Measurements from ENCODE around the gene SYNGAP1.
"Not testable (repeated sequence)": the region's sequence is repeated elsewhere in the genome, so short reads cannot be mapped to it uniquely, and the experiment has no call there.

Gene SYNGAP1

GRCh38 chr6:33440649-33441309, 20.9 kb downstream of the SYNGAP1 start:
- FAIRE-seq: no peak

GRCh38 chr6:33441457-33441856, 21.6 kb downstream of the SYNGAP1 start:
- FAIRE-seq: no peak

- FAIRE-seq: no peak
Observed at GRCh38 chr6:33442283-33442682, 22.4 kb downstream of the SYNGAP1 start.

GRCh38 chr6:33443025-33443424, 23.2 kb downstream of the SYNGAP1 start:
- FAIRE-seq: no peak

GRCh38 chr6:33443619-33444504, 24.0 kb downstream of the SYNGAP1 start:
- FAIRE-seq: no peak

GRCh38 chr6:33445119-33445603, 25.3 kb downstream of the SYNGAP1 start:
- no peak for FAIRE-seq

GRCh38 chr6:33446356-33446755, 26.5 kb downstream of the SYNGAP1 start:
- no peak for FAIRE-seq

GRCh38 chr6:33450434-33450833, 30.6 kb downstream of the SYNGAP1 start:
- FAIRE-seq: no peak

GRCh38 chr6:33451606-33452005, 31.7 kb downstream of the SYNGAP1 start:
- FAIRE-seq: no peak

- FAIRE-seq: no peak
Observed at GRCh38 chr6:33452496-33452895, 32.6 kb downstream of the SYNGAP1 start.

GRCh38 chr6:33453393-33454008, 33.6 kb downstream of the SYNGAP1 start:
- FAIRE-seq: no peak

GRCh38 chr6:33454009-33454946, 34.4 kb downstream of the SYNGAP1 start, which contains the start of gene ZBTB9:
ZBTB9 (plus strand) TSS chr6:33454576; CDS start chr6:33455101, 525 bp downstream.
- peak; percentile 94 for FAIRE-seq

- no peak for FAIRE-seq
Observed at GRCh38 chr6:33455051-33455450, 35.2 kb downstream of the SYNGAP1 start.

GRCh38 chr6:33456156-33456555, 36.3 kb downstream of the SYNGAP1 start:
- FAIRE-seq: no peak

- FAIRE-seq: no peak
Observed at GRCh38 chr6:33458676-33459075, 38.8 kb downstream of the SYNGAP1 start.

GRCh38 chr6:33459226-33459625, 39.4 kb downstream of the SYNGAP1 start:
- FAIRE-seq: no peak

- no peak for FAIRE-seq
Observed at GRCh38 chr6:33466075-33466735, 46.3 kb downstream of the SYNGAP1 start.

GRCh38 chr6:33467091-33467490, 47.2 kb downstream of the SYNGAP1 start:
- no peak for FAIRE-seq

- no peak for FAIRE-seq
Observed at GRCh38 chr6:33469661-33470060, 49.8 kb downstream of the SYNGAP1 start.

- no peak for FAIRE-seq
Observed at GRCh38 chr6:33477864-33478263, 58.0 kb downstream of the SYNGAP1 start.

GRCh38 chr6:33481192-33481591, 61.3 kb downstream of the SYNGAP1 start:
- no peak for FAIRE-seq

- FAIRE-seq: not testable (repeated sequence)
Observed at GRCh38 chr6:33482620-33483019, 62.8 kb downstream of the SYNGAP1 start.
